Measurements from ENCODE around the gene CASKIN1. TPM values are rescaled to one million over a fixed set of nuclear protein-coding genes. Genes with fewer than 3 reads are reported as not detected.

CASKIN1 gene
- total RNA-seq, 1 experiment from 2014 or later, result 5.9 TPM

GRCh38 chr16:2173916-2174315 lies 22.5 kb downstream of the CASKIN1 start:
- ChIA-PET POLR2A (no interaction called here), RAD21 (ENCODE audit: low non-redundant PET in 1 of 2, low total read pairs in 2 of 2, uncharacterized antibody in 2 of 2, unreplicated experiment in 2 of 2) (no interaction called here), CTCF (no interaction called here)
- H3K9ac ChIP-seq (ENCODE audit: low read length), result no peak overlapping the region
- no peaks in the 10 kb centered on the region for H3K9me3 ChIP-seq (ENCODE audit: control insufficient read depth in 1 of 2, insufficient read depth in 1 of 2, low read depth in 1 of 2, low read length in 2 of 2)
- no peak for DNase-seq (ENCODE audit: low read depth, low spot score)
- no peak overlapping the region for H3K4me3 ChIP-seq (replicated peaks in 1 of 2; ENCODE audit: low read depth in 1 of 2, low read length in 2 of 2)
- intact Hi-C loops (cut with micrococcal nuclease), result no loop called here
- no peak overlapping the region for H3K4me2 ChIP-seq (ENCODE audit: low read length)
- TF ChIP-seq ATF3 (IDR thresholded peaks at IDR 0.05), result no peak
- TF ChIP-seq ZFX (IDR thresholded peaks at IDR 0.05), result no peak
- TF ChIP-seq CEBPB (IDR thresholded peaks at IDR 0.05; ENCODE audit: low read depth), result no peak
- TF ChIP-seq POLR2A (IDR thresholded peaks at IDR 0.05; ENCODE audit: borderline replicate concordance, extremely low read depth, insufficient read depth, insufficient read length), result no peak
- TF ChIP-seq JUND (IDR thresholded peaks at IDR 0.05), result no peak
- TF ChIP-seq ZBTB33 (IDR thresholded peaks at IDR 0.05; ENCODE audit: extremely low read depth, insufficient replicate concordance, low read length), result no peak
- no peak for TF ChIP-seq EGR1 (IDR thresholded peaks at IDR 0.05; ENCODE audit: low read depth)
- TF ChIP-seq SIN3A (IDR thresholded peaks at IDR 0.05; ENCODE audit: low read depth), result no peak
- TF ChIP-seq, protein P1, sequence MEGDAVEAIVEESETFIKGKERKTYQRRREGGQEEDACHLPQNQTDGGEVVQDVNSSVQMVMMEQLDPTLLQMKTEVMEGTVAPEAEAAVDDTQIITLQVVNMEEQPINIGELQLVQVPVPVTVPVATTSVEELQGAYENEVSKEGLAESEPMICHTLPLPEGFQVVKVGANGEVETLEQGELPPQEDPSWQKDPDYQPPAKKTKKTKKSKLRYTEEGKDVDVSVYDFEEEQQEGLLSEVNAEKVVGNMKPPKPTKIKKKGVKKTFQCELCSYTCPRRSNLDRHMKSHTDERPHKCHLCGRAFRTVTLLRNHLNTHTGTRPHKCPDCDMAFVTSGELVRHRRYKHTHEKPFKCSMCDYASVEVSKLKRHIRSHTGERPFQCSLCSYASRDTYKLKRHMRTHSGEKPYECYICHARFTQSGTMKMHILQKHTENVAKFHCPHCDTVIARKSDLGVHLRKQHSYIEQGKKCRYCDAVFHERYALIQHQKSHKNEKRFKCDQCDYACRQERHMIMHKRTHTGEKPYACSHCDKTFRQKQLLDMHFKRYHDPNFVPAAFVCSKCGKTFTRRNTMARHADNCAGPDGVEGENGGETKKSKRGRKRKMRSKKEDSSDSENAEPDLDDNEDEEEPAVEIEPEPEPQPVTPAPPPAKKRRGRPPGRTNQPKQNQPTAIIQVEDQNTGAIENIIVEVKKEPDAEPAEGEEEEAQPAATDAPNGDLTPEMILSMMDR (IDR thresholded peaks at IDR 0.05 in 2 of 3, conservative IDR thresholded peaks at IDR 0.05 in 1 of 3; ENCODE audit: borderline replicate concordance in 1 of 3, insufficient read depth in 1 of 3, low read depth in 2 of 3, low read length in 2 of 3), result no peak
- no peaks in the 10 kb centered on the region for H3K27me3 ChIP-seq (ENCODE audit: insufficient read depth, low read length)
- H3K9me2 ChIP-seq (ENCODE audit: insufficient read depth), result no peaks in the 10 kb centered on the region
- H4K20me1 ChIP-seq (ENCODE audit: insufficient read depth), result no peaks in the 10 kb centered on the region
- no TSS peak for BruUV-seq (replicated peaks)
- no peak overlapping the region for H2AFZ ChIP-seq (ENCODE audit: low read depth, low read length, poor library complexity, severe bottlenecking)
- ATAC-seq, result no peak
- no peaks in the 10 kb centered on the region for H3K79me2 ChIP-seq (ENCODE audit: insufficient read depth, low read length)
- peaks cover 8 to 37% of the 10 kb centered on the region in 2 experiments; a peak in 2 of 4 replicates for H3K36me3 ChIP-seq (ENCODE audit: control insufficient read depth in 1 of 2, insufficient read depth in 2 of 2, low read length in 2 of 2)
- H3K4me1 ChIP-seq (ENCODE audit: control insufficient read depth in 1 of 2, insufficient read depth in 2 of 2, low read length in 2 of 2), result peaks cover 0 to 5% of the 10 kb centered on the region in 2 experiments; a peak in 1 of 4 replicates
- H3K27ac ChIP-seq (ENCODE audit: low read depth, low read length), result no peak overlapping the region
